Measurements from ENCODE around the gene GLB1L.

The GLB1L gene

DNA sequence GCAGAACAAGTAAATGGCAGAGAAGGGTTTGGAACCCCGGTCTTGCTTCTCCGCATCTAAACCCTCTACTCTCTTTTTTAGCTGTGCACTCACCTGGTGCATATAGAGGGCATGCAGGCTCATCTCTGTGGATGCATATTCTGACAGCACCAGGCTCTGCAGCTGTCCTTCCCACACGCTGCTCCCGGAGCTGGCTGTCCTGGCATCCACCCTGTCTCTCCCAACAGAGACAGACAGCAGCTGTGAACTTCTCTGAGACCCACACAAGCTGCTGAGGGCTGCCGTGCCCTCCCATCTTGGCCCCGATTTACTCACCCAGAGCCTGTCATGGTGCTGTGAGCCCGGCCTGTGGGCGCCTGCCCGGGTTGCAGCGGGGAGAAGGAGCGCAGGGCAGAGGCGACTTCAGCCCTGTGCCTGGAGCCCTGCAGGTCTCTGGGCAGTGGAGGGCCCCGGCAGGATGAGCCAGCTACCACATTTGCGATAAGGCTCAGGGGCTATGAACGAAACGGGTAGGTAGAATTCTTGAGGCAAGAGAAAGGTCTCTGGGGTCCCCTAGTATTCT, 23.2 kb downstream of the GLB1L start:
- DNase-seq (ENCODE audit: low read depth) = no peak

DNA sequence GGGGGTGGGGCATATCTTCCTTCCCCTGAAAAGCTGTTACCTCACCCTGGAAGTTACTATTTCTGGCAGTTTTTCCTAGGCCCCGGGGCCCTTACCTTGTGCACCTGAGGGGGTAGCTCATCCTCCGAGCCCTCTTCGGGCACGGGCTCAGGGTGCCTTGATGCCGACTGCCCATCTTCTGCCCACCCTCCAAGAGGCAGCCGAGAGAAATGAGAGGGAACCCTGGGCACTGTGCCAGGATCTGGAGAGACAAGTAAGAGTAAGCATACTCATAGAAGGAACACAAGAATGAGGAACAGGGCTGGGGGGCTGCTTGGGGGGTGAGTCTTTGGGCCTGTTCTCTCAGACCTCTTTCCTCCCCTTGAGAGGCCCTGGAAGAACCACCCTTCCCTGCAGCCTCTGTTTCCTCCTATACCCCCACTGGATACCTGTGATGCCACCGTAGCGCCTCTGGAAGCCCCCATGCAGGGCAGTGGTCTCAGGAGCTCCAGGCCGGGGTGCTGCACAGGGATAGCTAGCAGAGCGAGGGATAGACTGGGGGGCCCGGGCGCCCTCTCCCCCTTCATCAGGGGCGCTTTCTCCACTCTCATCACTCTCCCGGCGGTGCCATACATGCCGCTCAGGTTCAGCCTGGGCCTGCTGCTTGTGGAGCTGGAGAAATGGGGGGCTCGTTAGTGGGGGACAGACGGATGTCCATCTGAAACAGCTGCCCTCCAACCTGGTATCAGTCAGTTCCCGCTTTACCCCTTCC, 24.4 kb downstream of the GLB1L start:
- no peak for DNase-seq (ENCODE audit: low read depth)

DNA sequence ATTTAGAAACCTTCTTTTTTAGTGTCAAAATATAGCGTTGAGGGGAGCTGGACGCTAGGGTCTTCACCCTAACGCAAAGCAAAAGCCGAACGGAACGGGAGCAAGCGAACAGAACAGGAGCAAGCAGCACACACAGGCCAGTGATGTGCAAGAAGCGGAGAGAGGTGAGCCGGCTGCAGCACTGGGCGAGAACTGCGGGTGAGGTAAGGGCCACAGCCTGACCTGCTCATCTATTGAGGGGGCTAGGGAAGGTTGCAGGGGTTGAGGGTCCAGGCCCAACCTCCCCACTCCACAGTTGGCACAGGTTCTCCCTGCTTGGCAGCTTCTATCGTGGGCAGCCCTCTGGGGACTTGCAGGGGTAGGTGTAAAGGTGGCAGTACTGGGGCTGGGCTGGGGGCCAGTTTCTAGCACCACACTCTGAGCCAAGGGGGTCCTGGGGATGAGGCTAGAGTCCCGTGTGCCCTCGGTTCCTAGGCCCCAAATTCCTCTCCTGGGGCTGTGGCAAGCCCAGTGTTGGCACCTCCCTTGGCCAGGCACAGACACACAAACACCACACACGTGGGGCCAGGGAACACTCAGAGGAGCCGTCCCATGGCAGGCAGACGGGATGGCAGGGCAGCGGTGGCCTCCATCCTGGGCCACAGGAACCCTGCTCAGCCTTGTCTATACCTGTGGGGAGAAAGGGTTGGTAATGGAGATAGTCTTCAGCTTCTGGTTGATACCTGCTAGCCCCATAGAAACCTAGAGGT, 25.3 kb downstream of the GLB1L start:
- DNase-seq (ENCODE audit: low read depth) = no peak

DNA sequence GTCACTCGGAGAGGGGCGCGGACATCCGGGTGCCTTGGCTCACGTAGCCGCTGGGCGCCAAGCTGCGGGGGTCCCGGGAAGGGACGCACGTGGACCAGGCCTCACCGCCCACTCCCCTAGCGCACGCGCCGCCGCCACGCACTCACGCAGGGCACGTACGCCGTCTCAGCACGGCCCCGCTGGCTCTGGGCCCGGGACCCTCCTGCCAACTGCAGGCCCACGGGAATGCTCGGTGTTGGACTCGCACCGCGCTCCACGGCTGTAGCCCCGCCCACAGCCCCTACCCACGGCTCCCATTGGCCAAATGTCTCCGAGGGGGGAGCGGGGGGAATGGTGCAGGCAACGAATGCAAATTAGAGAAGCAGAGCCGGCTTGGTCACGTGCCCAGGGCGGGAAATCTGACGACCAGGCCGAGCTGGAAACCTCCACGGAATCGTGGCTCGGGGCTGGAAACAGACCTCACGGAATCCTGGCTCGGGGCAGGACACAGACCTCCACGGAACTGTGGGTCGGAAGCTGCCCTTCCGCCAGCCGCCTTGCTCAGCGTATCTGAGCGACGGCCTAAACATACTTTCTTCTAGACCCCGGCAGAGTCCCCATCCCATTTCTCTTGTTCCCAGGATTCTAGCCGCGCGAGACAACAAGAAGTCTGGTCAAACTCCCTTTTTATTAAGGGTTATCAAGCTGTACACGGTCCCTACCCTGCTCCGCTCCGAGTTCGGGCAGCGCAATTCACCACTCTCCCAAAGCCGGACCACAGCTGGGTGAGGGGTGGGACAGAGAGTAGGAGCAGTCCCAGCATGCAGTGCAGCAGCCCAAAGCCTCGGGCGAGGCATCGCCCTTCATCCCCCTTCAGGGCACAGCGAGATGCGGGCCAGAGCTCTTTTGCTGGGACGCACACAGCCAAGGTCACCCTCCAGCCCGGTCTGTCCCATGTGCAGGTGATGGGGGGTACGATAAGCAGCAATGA, 26.2 kb downstream of the GLB1L start, which contains the start of gene ABCB6:
Gene ABCB6, minus strand, starts transcription at position 227 of the 970 bp plus-strand sequence. CDS start 285 bp downstream, outside the sequence.
- peak; percentile 76 for DNase-seq (ENCODE audit: low read depth)

DNA sequence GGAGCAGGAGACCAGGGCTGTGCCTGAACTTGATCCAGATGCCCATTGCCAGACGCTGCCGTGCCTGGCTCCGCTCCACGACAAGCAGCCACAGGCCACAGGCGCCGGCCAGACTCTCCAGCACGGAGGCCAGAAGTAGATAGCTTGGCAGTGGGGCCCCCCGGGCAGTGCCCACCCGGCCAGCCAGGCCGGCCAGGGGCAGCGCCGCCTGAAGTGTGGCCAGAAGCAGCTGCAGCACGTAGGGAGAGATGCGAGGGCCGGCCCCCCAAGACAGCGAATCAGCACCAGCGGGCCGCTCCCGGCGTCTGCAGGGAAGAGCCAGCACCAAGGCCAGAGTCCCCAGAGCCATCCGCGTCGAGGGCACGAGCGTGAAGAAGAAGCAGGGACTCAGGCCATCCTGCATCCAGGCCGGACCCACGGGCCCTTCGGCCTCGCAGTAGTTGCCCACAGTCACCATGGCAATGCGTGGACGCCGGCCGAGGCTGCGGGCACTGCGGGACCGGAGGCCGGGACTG, 27.0 kb downstream of the GLB1L start:
- no peak for DNase-seq (ENCODE audit: low read depth)

DNA sequence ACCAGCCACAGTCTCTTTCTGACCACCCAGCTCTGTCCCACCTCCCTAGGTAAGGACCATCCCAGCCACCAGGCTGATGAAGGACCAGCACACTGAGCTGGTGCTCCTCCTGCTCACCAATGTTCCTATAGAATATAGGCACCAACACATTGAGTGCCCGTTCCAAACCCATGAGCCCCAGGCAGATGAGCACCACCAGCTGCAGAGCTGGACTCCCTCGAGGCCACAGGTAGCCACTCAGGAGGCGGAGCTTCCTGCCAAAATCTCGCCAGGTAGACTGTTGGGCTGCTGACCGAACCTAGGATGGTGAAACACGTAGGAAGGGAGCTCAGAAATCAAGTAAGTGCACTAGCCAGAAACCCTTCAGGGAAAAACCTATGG, 28.7 kb downstream of the GLB1L start:
- no peak for DNase-seq (ENCODE audit: low read depth)

DNA sequence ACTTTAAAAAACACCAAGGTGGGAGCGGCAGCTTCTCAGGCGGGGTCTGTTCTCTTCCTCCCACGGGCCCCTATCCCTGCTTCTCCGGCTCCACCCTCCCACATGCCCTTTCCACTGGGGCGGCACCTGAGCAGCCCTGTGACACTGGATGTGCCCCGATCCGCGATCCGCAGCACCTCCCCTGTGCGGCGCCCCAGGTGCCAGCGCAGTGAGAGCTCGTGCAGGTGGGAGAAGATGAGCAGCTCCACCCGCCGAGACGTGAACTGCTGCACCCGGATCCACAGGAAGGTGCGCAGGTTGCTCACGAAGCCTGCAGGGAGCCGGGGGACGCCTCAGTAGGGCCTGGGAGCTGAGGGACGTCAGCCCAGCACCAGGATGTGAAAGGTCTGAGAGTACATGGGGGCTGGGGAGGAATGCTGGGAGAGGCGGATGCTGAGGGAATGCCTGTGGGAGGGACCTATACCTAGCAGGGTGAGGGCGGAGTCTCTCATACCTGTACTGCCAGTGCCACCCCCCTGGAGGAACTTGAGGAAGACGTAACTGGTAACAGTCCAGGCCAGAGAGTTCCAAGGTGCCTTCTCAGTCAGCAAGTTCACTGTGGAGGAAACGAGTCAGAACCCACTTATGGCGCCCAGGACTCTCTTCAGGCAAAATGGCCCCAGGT, 29.2 kb downstream of the GLB1L start:
- DNase-seq (ENCODE audit: low read depth) = no peak

DNA sequence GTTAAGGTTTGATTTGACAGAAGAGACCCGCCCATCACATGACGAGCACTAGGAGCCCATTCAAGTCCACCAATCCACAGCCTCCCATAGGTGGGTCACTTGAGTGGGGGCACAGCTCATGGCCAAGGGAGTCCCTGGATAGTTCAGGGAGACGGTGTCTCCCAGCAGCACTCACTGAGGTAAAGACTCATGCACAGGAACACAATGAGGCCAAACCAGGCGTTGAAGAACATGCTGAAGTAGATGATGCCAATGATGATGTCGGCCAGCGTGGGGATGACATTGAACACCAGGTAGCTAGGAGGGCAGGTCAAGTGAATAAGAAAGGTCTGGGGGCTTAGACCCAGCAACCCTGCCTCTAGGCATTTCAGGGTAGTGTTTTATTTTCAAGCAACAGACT, 30.5 kb downstream of the GLB1L start:
- no peak for DNase-seq (ENCODE audit: low read depth)

DNA sequence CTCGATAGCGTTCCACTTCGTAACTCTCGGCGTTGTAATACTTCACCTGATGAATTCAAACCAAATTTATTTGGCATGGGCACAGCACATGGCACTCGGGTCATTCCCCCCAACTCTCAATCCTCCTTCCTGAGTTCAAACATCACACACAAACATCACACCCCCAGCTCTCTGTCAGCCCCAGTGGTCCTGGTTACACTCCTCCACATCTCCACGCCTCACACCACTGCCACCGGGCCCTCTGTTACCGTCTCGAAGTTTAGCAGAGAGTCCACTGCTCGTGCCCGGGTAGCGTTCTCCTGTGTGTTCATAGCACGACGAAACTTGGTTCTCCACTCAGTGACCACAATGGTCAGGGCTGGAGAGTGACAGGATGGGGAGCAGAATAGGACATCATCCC, 31.1 kb downstream of the GLB1L start:
- no peak for DNase-seq (ENCODE audit: low read depth)

DNA sequence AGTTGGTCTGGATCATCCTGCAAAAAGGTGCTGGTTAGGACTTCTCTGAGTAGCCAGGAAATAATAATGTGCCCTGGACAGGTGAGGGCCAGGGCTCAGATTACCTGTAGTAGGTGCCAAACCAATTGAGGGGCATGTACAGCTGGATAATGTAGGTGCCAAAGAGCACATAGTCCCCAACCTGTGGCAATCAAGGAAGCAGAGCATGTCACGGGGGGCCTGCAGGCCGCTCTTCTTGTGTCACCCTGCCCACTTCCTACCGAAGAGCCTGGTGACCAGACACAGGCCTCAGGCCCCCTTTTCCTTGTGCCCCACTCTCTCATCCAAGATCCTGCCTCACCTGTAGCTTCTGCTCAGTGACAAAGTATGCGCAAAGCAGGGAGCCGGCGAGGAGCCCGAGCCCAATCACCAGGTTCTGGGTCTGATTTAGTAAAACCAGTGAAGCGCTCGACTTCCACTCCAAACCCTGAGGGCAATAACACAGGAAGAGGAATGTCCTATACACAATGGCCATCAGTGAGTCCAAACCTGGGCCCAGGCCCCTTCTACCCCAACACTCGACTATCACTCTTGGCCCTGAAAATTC, 31.7 kb downstream of the GLB1L start:
- DNase-seq (ENCODE audit: low read depth) = no peak

DNA sequence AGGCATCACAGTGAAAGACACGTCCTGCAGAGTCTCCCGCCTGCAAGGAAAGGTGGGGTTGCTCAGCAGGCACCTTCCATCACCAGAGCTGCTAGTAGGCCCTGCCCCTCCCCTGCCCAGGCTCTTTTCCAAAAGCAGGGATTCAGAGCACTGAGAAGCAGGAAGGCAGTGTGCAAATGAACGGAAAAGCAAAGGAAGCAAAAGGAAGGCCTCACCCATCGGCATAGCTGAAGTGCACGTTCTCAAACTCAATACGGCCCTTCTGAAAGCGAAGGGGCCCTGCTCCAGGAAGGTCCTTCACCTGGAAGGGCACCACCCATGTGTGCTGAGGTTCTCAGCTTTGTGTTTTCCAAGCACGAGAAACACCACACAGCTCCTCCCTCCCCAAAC, 32.2 kb downstream of the GLB1L start:
- DNase-seq (ENCODE audit: low read depth) = no peak

DNA sequence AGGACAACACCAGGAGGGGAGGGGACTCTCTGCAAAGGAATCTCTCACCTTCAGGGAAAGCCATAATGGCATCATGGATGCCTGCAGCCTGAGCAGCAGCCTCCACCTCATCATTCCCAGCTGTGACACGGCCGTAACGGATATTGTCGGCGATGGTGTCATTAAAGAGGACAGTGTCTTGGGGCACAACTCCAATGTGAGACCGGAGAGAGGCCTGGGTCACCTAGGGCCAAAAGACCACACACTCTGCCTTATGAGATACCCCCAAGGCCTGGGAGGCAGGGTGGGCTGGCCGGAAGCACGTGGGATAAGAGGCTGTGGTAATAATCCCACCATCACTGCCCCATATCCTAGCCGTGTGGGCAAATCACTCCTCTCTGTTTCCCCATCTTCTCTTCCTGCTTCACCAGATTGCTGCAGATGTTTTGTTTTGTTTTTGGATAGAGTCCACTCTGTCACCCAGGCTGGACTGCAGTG, 34.3 kb downstream of the GLB1L start:
- no peak for DNase-seq (ENCODE audit: low read depth)

DNA sequence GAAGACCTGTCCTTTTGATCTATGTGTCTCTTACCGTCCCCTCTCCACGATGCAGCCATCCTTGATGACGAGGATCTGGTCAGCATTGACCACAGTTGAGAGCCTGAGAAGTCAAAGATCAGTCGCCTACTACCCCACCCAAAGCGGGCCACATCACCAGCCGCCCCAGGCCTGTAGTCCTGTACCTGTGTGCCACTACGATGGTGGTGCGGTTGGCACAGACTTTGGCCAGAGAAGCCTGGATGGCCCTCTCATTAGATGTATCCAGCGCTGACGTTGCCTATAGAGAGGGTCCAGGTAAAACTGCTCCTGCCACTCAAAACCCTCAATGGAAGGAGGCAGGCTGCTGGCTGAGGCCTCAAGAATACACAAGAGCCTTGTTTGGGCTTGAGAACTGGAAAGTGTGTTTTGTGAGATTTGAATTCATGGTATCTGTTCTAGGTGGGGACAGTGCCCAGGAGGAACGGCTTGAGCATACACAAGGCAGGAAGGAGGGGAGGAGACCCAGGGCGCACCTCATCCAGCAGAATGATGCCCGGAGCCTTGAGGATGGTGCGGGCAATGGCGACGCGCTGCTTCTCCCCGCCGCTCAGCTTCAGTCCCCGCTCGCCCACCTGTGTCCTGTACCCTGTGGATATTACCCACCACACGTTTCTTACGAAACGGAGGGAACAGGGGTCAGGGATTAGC, 34.9 kb downstream of the GLB1L start:
- no peak for DNase-seq (ENCODE audit: low read depth)

DNA sequence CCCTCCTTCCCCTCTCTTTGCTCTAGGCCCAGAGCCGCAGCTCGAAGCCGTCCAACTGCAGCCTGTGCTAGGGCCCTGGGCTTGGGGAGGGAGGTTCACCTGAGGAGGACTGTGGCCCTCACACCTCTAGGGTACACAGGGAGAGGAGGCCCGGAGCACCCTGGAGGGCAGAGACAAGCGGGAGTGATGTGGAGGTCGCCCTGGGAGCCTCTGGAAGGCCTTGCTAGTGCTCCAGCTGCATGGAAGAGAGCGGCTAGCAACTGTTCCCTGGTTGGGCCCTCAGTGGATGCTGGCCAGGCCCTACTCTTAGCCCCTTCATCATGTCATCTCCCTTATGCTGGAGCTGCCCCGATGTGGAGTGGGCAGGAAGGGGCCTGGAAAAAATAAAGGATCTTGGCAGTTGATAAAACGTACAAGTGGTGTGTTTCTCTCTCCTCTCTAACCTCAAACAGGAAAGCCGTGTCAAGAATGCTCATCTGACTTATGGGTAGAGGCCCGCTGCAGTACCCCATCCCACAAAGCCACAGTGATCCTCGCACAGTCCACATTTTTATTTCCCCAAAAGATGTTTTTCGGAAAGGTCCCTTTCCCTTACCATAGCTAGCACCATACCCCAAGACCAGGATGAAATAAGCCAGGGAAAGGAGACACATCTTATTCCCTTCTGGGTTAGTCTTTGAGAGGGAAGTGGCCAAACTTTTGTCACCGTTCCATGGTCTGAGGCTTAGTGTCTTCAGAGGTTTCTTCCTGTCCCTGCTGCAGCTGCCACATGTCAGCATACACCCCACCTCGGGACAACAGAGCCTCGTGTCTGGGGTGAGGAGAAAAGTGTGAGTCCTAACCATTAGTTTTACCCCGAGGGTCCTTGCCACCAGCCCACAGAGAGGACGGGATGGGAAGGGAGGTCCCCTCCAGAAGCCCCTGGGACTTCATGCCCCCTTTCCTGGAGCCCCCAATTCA, 35.7 kb downstream of the GLB1L start:
- no peak for DNase-seq (ENCODE audit: low read depth)

DNA sequence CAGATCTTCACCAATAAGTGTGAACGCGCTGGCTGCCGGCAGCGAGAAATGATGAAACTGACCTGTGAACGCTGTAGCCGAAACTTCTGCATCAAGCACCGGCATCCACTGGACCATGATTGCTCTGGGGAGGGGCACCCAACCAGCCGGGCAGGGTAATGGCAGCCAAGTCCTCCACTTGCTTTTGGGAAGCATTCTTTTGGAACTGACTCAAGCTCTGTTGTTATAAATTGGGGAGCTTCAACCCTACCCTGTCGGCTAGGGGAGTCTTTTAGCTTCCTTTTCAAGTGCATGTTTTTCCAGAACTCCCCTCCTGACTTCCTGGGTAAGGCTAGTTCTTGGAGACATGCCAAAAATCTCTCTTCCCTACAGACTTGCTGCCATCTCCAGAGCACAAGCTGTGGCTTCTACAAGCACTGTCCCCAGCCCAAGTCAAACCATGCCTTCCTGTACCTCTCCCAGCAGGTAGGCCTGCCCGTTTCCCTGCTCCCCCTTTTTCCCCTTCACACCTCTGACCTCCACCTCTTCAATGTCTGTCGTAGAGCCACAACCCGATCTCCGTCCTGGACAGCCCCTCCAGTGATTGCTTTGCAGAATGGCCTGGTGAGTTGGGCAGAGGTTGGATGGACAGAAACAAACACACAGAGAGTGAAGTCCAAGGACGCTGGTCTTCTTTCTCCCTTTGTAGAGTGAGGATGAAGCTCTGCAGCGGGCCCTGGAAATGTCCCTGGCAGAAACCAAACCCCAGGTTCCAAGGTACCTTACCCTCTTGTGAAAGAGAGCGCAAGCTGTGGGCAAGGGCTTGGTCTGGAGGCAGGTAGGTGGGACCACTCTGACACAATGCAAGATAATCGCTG, 37.1 kb downstream of the GLB1L start:
- no peak for DNase-seq (ENCODE audit: low read depth)

DNA sequence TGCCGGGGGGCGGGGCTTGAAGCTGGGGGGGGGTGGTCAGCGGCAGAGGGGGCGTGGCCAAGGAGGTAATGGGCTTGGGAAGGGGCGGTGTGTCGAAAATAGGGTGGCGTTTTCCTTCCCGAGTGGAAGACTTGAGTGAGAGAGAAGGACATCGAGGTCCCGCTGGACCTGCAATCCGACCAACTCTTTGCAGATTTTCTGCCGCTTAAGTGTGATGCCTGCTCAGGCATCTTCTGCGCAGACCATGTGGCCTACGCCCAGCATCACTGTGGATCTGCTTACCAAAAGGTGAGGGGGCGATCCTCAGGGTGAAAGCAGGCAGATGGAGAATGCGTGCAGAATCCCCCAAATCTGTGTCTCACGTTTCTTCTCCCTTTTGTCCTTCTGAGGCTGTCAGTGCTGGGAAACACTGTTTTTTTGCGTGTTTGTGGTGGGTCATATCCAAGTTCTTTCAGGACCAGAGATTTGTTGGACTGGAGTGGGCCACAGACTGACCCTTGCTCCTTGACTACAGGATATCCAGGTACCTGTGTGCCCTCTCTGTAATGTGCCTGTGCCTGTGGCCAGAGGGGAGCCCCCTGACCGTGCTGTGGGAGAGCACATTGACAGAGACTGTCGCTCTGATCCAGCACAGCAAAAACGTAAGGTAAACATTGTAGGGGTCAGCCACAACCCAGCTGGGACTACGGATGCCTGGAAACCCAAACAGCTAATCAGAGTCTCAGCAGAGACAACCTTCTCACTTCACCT, 37.9 kb downstream of the GLB1L start:
- DNase-seq (ENCODE audit: low read depth) = no peak
